Measurements from ENCODE around the gene CRELD2. TPM values are rescaled to one million over a fixed set of nuclear protein-coding genes. Genes with fewer than 3 reads are reported as not detected.

CRELD2 gene
- total RNA-seq, 4 donors from 2014 or later, result 9.3 to 29.4 (median 21.5) TPM

GRCh38 chr22:49936018-49936972, 17.9 kb downstream of the CRELD2 start:
- WGBS, result 9% methylated on average over 15 of the region's 52 CpGs
- H3K4me1 ChIP-seq, result peaks cover 73% of the 10 kb centered on the region
- TF ChIP-seq POLR2AphosphoS5 (IDR thresholded peaks at IDR 0.05) (peak in 2 of 3 donors; percentile 63 to 80), CTCF (IDR thresholded peaks at IDR 0.05) (no peak), POLR2A (IDR thresholded peaks at IDR 0.05) (no peak), EP300 (IDR thresholded peaks at IDR 0.05) (no peak)
- no peaks in the 10 kb centered on the region for H3K9me3 ChIP-seq
- H3K27ac ChIP-seq, result peak overlapping the region; percentile 98
- DNase-seq (ENCODE audit: low spot score in 2 of 2), result peak; percentile 95
- no peaks in the 10 kb centered on the region for H3K36me3 ChIP-seq
- no peaks in the 10 kb centered on the region for H3K27me3 ChIP-seq
- peak overlapping the region; percentile 61 for H3K4me3 ChIP-seq

DNA sequence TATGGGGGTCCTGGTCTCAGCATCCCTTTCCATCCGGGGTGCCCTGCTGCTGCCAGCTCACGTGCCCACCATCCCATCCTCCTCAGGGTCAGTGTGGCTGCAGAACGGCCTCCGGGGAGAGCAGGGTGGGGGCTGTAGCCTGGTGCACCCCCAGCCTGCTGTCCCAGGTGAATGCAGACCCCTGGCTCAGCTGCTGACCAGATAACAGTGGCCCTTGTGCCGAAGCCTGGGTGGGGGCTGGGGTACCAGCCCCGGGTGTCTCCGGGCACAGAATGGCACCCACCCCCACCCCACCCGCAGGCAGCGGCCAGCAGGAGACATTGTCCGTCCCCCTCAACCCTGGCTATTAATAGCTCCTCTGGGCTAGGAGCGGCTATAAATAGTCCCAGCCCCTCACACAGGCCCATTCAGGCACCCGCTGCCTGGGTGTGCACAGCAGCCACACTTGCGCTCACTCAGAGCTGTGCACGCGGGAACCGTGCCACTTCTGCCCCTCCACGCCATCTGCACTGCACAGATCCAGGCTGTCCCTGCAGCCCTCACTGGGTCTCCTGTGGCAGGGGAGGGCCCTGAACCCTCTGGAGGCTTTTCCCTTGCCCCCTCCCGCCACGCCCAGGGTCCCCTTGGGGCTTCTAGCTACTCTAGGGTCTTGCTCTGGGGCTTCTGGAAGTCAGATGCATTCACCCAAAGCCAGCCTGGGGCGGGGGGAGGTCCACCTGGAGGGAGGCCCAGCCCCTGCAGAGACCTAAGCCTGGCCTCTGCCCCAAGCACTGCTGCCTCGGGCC, 18.7 kb downstream of the CRELD2 start:
- Histone ChIP-seq H3K9me3 (no peaks in the 10 kb centered on the region), H3K27ac (peak overlapping the region; percentile 98), H3K4me3 (peak overlapping the region; percentile 61), H3K27me3 (no peaks in the 10 kb centered on the region), H3K36me3 (no peaks in the 10 kb centered on the region), H3K4me1 (peaks cover 65% of the 10 kb centered on the region)
- WGBS, result 73% methylated on average over 9 of the region's 21 CpGs
- DNase-seq (ENCODE audit: low spot score in 2 of 2), result no peak
- TF ChIP-seq POLR2AphosphoS5 (IDR thresholded peaks at IDR 0.05) (no peak), EP300 (IDR thresholded peaks at IDR 0.05) (no peak), POLR2A (IDR thresholded peaks at IDR 0.05) (no peak), CTCF (IDR thresholded peaks at IDR 0.05) (no peak)

DNA sequence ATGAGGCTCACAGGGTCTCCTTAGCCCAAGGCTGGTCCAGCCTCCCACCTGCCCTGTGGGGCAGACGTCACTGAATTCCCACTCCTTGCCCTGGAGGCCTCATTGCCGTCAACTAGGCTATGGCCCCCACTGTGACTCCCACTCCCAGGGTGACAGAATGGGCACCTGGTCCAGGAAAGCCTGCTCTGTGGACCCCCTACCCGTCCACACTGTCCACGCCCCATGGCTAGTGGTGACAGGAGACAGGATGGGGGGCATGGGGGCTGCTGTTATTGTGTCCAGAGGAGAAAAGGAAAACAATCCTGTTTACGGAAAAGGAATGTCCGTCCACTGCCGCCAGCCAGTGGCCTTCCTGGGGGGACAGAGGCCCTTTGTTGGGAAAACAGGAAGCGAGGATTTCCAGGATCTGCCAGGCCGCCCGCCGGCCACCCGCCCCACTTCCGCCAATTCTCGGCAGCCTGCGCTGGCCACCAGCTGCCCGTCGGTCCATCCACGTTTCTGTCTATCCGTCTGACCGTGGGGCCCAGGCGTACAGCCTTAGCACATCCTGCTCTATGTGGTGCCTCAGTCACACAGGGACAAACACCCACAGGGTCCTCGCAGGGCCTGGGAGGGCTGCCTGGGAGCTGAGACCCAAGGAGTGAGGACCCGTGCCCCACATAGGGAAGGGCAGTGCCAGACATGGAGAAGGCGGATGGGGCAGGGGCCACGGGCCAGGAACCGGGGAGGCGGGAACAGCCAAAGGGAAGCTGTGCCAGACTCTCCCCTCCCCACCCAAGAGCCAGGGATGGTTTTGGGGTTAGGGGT, 19.5 kb downstream of the CRELD2 start:
- peak in 1 of 3 donors; percentile 79 for TF ChIP-seq POLR2AphosphoS5 (IDR thresholded peaks at IDR 0.05)
- TF ChIP-seq EP300 (IDR thresholded peaks at IDR 0.05), result no peak
- DNase-seq (ENCODE audit: low spot score in 2 of 2), result no peak

DNA sequence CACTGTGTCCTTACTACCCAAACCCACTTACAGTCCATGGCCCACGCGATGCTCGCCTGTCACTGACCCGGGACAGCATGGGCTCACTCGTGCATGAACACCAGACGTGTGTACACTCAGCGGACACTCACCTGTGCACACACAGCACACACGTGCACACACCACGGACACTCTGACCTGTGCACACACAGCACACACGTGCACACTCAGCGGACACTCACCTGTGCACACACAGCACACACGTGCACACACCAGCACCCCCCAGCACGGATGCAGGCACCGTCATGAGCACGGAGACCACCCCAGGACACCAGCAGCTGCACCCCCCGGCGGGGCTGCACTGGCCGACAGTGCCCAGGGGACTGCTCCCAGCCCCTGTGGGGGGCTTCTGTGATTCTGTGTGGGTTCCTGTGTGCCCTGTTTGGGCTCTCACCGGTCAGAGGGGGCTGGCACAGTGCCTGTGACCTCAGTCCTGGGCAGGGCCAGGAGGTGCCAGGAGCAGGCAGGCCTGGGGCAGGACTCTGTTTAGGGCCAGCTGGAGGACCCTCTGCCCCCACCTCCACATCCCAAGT, 20.2 kb downstream of the CRELD2 start:
- 97% methylated on average over 5 of the region's 19 CpGs for WGBS
- H3K9me3 ChIP-seq, result no peaks in the 10 kb centered on the region

More for the DNA sequence above, 19.5 kb downstream of the CRELD2 start:
- Histone ChIP-seq H3K36me3 (no peaks in the 10 kb centered on the region), H3K9me3 (no peaks in the 10 kb centered on the region), H3K4me1 (peaks cover 57% of the 10 kb centered on the region), H3K27me3 (no peaks in the 10 kb centered on the region), H3K4me3 (no peak overlapping the region), H3K27ac (peak overlapping the region; percentile 98)
- 80% methylated on average over 12 of the region's 27 CpGs for WGBS

More for the DNA sequence above, 20.2 kb downstream of the CRELD2 start:
- Histone ChIP-seq H3K4me1 (peaks cover 51% of the 10 kb centered on the region), H3K27ac (peak overlapping the region; percentile 98), H3K27me3 (no peaks in the 10 kb centered on the region), H3K4me3 (no peak overlapping the region), H3K36me3 (no peaks in the 10 kb centered on the region)
- TF ChIP-seq EP300 (IDR thresholded peaks at IDR 0.05), result no peak
- no peak for TF ChIP-seq POLR2A (IDR thresholded peaks at IDR 0.05)
- no peak for TF ChIP-seq CTCF (IDR thresholded peaks at IDR 0.05)
- no peak for TF ChIP-seq POLR2AphosphoS5 (IDR thresholded peaks at IDR 0.05)
- no peak for DNase-seq (ENCODE audit: low spot score in 2 of 2)

Data from suprapubic skin (tissue), 4 donors.